ENCODE results near the gene ZNF277.

Gene ZNF277

GRCh38 chr7:112255388-112255720, 48.9 kb downstream of the ZNF277 start:
- DNase-seq = no peak

GRCh38 chr7:112257073-112257472, 50.6 kb downstream of the ZNF277 start:
- DNase-seq = no peak

DNA sequence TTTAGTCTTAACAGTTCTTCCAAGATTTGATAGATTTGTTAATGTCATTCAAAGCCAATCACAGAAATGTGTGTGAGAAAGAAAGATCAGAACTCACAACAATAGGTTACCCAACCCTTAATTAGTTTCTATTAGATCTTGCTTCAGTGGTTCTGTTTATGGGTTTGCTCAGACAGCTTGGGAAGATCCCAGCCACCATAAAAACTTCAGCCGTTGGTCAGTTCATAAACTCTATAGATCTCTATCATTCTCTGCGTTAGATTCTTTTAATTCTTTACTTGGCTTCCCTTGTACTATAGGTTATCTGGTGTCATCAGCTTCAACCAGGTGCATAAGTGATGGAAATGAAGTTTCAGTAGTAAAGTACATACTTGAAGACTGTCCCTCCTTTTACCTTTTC, 54.4 kb downstream of the ZNF277 start:
- no peak for DNase-seq

DNA sequence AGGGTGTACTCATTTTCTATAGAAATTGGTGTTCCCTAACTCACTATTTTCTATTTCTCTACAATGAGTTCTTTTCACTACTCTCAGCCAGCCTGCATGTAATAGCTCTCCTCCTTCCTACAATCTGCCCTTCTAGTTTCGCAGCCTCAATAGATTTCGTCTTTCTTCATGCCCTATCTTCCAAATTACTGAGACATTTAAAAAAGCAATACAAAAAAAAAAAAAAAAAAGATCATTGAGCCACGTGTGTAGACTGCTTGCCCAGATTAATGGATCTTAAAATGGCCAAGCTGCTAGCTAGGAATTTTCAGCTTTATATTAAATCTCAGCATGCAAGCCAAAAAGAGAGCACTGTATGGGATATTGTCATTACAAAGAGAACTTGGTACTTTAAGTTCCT, 55.5 kb downstream of the ZNF277 start:
- DNase-seq = no peak

GRCh38 chr7:112262855-112263487, 56.5 kb downstream of the ZNF277 start:
- no peak for DNase-seq

- no peak for DNase-seq
Observed at GRCh38 chr7:112263519-112263918, 57.0 kb downstream of the ZNF277 start.

GRCh38 chr7:112266141-112266540, 59.6 kb downstream of the ZNF277 start:
- no peak for DNase-seq

GRCh38 chr7:112266595-112267270, 60.2 kb downstream of the ZNF277 start:
- DNase-seq = peak; percentile 46

- no peak for DNase-seq
Observed at GRCh38 chr7:112267944-112268691, 61.6 kb downstream of the ZNF277 start.

DNA sequence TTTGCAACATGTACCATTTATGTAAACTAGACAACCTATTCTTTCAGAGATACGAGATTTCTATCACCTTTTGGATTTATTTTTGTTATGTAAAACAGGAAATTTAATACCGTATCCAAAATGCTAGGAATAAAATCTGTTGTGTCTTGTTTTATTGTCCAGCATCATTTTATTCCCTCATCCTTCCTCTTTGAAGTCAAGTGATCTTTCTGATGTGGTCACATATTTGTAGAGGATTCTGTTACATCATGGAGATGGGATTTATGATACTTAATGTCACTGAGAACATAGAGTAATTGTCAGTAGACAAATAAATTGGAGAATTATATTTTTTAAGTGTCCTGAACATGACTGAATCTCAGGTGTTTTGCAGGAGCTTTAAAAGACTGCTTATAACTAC, 64.7 kb downstream of the ZNF277 start:
- no peak for DNase-seq

DNA sequence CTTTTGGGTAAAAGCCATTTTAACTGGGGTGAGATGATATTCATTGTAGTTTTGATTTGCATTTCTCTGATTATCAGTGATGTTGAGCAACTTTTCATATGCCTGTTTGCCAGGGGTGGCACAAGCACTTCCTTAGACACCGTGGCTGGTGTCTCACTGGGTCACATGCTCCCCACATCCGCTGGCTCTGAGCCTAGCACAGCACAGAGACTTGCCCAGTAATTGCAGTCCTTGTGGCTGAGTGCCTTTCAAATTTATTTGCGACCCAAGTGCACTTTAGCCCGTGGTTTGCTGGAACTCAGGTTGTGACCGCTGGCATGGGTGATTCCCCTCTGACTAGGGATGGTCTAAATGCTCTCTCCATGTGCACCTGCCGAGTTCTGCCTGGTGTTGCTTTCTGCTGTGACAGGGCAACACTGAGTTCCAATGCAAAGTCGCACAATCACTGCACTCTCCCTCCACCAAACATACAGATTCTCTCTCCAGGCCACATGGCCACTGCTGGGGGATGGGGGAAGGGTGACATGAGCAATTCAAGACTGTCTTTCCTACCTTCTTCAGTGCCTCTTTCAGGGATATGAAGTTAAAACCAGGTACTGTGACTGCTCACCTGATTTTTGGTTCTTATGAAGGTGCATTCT, 66.5 kb downstream of the ZNF277 start:
- peak; percentile 21 for DNase-seq

DNA sequence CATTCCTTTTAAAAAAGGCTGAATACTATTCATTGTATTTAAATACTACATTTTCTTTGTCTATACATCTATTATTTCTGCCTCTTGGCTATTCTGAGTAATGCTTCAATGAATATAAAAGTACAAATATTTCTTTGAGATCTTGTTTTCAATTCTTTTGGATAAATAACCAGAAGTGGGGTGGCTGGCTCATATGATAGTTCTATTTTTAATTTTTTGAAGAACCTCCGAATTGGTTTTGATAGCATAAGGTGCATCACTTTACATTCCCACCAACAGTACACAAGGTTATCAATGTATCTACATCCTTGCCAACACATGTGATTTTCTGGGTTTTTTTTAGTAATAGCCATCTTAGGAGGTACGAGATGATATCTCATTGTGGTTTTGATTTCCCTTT, 72.5 kb downstream of the ZNF277 start:
- no peak for DNase-seq

- no peak for DNase-seq
Observed at GRCh38 chr7:112280267-112280666, 73.8 kb downstream of the ZNF277 start.

GRCh38 chr7:112282476-112283188, 76.1 kb downstream of the ZNF277 start:
- no peak for DNase-seq

DNA sequence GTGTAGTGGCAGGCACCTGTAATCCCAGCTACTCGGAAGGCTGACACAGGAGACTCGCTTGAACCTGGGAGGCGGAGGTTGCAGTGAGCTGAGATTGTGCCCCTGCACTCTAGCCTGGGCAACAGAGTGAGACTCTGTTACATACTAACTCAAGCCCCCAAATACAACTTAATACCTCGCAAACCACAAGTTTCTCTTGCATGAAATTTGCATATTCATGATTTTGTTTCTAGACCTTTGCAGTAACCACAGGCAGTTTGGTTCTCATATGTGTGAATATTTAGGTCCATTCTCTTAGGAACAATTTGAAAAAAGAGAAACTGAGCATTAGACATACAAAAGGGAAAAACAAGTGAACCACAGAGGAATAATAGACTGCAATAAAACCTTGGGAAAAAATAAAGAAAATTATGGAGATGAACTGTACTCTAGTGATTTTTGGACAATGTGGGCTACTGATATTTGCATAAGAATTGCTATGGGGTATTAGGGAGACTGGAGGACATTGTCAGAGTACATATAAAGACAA, 77.0 kb downstream of the ZNF277 start:
- DNase-seq = no peak

DNA sequence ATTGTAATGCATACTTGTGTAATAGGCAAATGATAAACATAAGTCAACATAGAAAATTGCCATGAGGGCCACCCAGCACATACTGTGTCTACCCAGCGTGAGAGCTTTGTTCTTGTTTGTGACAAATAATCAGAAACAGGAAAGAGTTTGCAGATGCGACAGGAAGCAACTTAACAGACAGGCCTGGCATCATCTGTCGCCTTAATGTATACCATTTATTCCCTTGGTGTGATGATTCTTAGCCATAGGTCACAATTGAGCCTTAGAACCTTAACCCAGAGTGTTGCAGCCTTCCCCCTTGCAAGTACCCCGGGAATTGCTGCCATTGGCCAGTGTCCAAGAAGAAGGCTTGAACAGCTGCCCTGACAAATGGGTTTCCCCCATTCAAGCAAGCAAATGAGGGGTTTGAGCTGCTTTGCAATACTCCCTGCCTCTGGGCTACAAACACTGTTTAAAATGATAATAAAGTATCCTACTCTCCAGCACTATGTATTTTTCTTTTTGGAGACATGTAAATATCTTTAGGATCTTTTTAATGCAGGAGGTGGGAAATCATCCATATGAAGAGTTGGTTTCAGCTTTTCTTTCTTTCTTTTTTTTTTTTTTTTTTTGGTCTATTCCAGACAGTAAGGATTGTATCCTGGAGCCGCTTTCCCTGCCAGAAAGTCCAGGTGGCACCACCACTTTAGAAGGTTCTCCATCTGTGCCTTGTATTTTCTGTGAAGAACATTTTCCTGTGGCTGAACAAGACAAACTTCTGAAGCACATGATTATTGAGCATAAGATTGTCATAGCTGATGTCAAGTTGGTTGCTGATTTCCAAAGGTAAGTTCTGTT, 80.0 kb downstream of the ZNF277 start:
- no peak for DNase-seq

DNA sequence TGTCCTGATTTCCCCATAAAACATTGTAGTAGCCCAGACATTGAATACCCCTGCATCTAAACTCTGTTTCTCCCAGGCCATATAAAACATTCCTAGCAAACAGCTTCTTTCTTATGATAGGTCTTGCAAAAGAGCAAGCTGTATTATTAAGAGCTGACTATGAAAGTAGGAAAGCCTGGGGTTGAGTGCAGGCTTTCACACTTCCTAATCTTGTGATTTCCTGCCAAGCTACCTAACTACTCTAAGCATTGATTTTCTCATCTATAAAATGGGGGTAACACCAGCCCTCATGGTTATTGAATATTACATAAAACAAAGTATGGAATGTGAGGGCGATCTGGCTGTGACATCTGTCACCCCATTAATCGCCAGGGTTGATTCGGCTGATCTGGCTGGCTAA, 81.8 kb downstream of the ZNF277 start:
- no peak for DNase-seq

GRCh38 chr7:112290065-112290464, 83.6 kb downstream of the ZNF277 start:
- DNase-seq = no peak

DNA sequence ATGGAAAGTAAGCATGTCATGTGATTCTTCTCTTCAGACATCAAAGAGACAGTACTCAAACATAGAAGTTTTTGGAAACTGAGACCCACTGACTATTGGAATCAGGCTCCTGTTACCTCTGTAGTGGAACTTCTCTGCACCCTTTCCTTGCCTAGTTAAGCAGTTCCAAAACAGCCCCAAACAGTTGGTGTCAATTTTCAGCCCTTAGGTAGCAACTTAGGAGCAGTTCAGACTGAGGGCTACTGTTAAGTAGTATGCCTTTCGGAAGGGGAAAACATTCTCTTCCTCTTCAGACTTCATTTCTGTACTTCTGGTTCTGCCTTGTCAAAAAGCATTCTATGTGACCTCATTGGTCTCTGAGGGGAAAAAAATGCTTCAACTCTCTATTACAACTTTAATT, 85.7 kb downstream of the ZNF277 start:
- no peak for DNase-seq

DNA sequence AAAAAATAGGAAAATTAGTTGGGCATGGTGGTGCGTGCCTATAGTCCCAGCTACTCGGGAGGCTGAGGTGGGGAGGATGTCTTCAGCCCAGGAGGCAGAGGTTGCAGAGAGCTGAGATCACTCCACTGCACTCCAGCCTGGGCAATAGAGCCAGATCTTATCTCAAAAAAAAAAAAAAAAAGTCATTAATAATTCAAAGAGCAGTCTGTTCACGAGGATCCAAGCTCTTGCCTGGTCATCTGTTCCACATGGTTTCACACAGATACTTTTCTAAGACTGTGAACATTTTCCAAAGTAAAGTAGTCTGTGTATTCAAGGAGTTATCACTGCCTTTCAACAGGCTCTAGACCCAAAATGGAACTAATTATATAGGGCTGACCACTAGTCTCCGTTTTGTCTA, 86.9 kb downstream of the ZNF277 start:
- DNase-seq = no peak

- no peak for DNase-seq
Observed at GRCh38 chr7:112296432-112296831, 89.9 kb downstream of the ZNF277 start.

DNA sequence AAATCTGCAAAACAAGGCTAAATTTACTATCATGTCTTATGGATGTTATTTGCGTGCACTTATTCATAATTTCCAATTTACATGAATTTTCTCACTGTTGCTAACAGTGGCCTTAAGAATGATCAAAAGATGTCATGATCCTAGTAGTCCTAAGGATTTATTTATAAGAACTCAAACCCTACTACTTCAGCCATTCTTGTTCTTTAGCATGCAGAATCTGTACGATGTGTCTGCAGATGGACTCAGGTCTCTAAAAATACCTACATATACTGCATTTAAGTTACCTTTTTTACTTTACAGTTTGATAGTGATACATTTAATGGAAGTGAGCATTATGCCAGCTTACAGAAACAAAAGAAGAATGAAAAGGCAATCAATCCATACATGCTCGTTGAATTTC, 91.2 kb downstream of the ZNF277 start:
- no peak for DNase-seq
